Endothelial cell of umbilical vein (primary cell): Measurements from ENCODE around the gene TMEM209. TPM values are rescaled to one million over a fixed set of nuclear protein-coding genes. Genes with fewer than 3 reads are reported as not detected.

Experiments
- BruUV-seq: library from RNA; stranded (reverse); fragments of 400-500 nt; replicated peaks from 2 replicates; lab custom pipeline; 2021; lab: Mats Ljungman, UMichigan
- CTCF ChIA-PET: fragments of 300-600, 350-600 bp; sonication (Branson Sonifier 250); formaldehyde crosslinking; loops from one replicate; lab custom pipeline; 2021; ENCODE audit warnings: antibody characterized with exemption, inconsistent platforms; lab: Charles Lee
- POLR2A ChIA-PET: fragments of 300-600, 350-600 bp; sonication (Branson Sonifier 250); formaldehyde crosslinking; loops from one replicate; lab custom pipeline; 2021; ENCODE audit warnings: antibody characterized with exemption, inconsistent platforms; lab: Charles Lee
- DNase-seq: peaks from one replicate; pipeline ENCODE4 v3.0.0-alpha.2; 2011; ENCODE audit warnings: low read depth, low spot score
- FAIRE-seq: peaks from 2 replicates; lab custom pipeline; 2011; peaks lifted over from hg19 to GRCh38; lab: Jason Lieb, UNC
- H2AFZ ChIP-seq: 2 replicates; pipeline ENCODE4 v1.6.0; 2012; ENCODE audit warnings: low read depth, low read length, control low read depth, inconsistent platforms
- H3K27ac ChIP-seq: 2 replicates; pipeline ENCODE4 v1.5.1; 2011; ENCODE audit warnings: low read depth, mild to moderate bottlenecking, control low read depth, low read length, moderate library complexity; ENCODE audit not compliant: insufficient read depth
- H3K27me3 ChIP-seq, 2 experiments: 2 replicates each; pipeline versions ENCODE4 v1.6.0 to v1.6.1; 2011; ENCODE audit warnings: low read length in 2 of 2, mixed read lengths in 1 of 2; ENCODE audit not compliant: control insufficient read depth in 2 of 2, insufficient read depth in 2 of 2
- H3K36me3 ChIP-seq, 2 experiments: 2 replicates in 1 of 2; 3 replicates in 1 of 2; pipeline ENCODE4 v1.5.1; 2011; ENCODE audit warnings: low read length in 2 of 2, mild to moderate bottlenecking in 1 of 2, moderate library complexity in 1 of 2; ENCODE audit not compliant: control insufficient read depth in 2 of 2, insufficient read depth in 2 of 2; ENCODE audit errors: extremely low read depth in 1 of 2
- H3K4me1 ChIP-seq: 3 replicates; pipeline ENCODE4 v1.5.1; 2011; ENCODE audit warnings: mild to moderate bottlenecking, low read length; ENCODE audit not compliant: control insufficient read depth, insufficient read depth; ENCODE audit errors: extremely low read depth
- H3K4me2 ChIP-seq: 2 replicates; pipeline ENCODE4 v1.6.1; 2011; ENCODE audit warnings: low read length, control low read depth, mixed read lengths; ENCODE audit not compliant: insufficient read depth
- H3K4me3 ChIP-seq, 3 experiments: fragments of 200-600 bp in 1 of 3; sonication (generic), shearing (Covaris generic) in 1 of 3; replicated peaks in 1 of 3; 2 replicates each; pipeline ENCODE4 v1.5.1; 2011 to 2016; ENCODE audit warnings: control low read depth in 3 of 3, low read length in 3 of 3, mild to moderate bottlenecking in 2 of 3, inconsistent platforms in 1 of 3, low read depth in 1 of 3, moderate library complexity in 1 of 3; ENCODE audit not compliant: insufficient read depth in 1 of 3
- H3K79me2 ChIP-seq: 2 replicates; pipeline ENCODE4 v1.6.0; 2012; ENCODE audit warnings: low read length, inconsistent platforms; ENCODE audit not compliant: control insufficient read depth, insufficient read depth
- H3K9ac ChIP-seq: replicated peaks from 2 replicates; pipeline ENCODE3; 2011; ENCODE audit warnings: low read length, control low read depth; ENCODE audit not compliant: insufficient read depth; ENCODE audit errors: extremely low read depth
- H3K9me1 ChIP-seq: replicated peaks from 3 replicates; pipeline ENCODE4 v1.6.0; 2011; ENCODE audit warnings: mild to moderate bottlenecking, low read length; ENCODE audit not compliant: control insufficient read depth, insufficient read depth; ENCODE audit errors: extremely low read depth
- H3K9me3 ChIP-seq: replicated peaks from 2 replicates; pipeline ENCODE4 v1.5.1; 2012; ENCODE audit warnings: low read length, inconsistent platforms; ENCODE audit not compliant: control insufficient read depth, insufficient read depth
- H4K20me1 ChIP-seq: replicated peaks from 2 replicates; pipeline ENCODE3; 2011; ENCODE audit warnings: mild to moderate bottlenecking, low read length; ENCODE audit not compliant: control insufficient read depth, insufficient read depth; ENCODE audit errors: extremely low read depth
- CTCF ChIP-seq, 2 donors: IDR thresholded peaks; 1 replicate in 1 of 2; 2 replicates in 1 of 2; pipeline ENCODE4 v1.5.1; 2011; ENCODE audit warnings: low read length in 2 of 2, mild to moderate bottlenecking in 2 of 2, moderate library complexity in 2 of 2, control low read depth in 1 of 2, inconsistent platforms in 1 of 2, low read depth in 1 of 2; ENCODE audit not compliant: insufficient read depth in 1 of 2; ENCODE audit errors: extremely low read depth in 1 of 2
- EZH2 ChIP-seq: IDR thresholded peaks from 2 replicates; pipeline ENCODE4 v1.6.1; 2012; ENCODE audit warnings: borderline replicate concordance, low read depth, mild to moderate bottlenecking, moderate library complexity, low read length, inconsistent platforms; ENCODE audit not compliant: severe bottlenecking
- FOS ChIP-seq: IDR thresholded peaks from 2 replicates; pipeline ENCODE4 v1.6.1; 2011; ENCODE audit warnings: mild to moderate bottlenecking, low read length, moderate library complexity, borderline replicate concordance; ENCODE audit not compliant: insufficient read depth
- GATA2 ChIP-seq: IDR thresholded peaks from 2 replicates; pipeline ENCODE4 v1.7.0; 2011; ENCODE audit warnings: low read depth, mild to moderate bottlenecking, moderate library complexity, mixed read lengths, low read length; ENCODE audit not compliant: insufficient read length, insufficient read depth
- JUN ChIP-seq: IDR thresholded peaks from 2 replicates; pipeline ENCODE4 v1.6.1; 2011; ENCODE audit warnings: borderline replicate concordance, low read depth; ENCODE audit not compliant: insufficient read length, insufficient read depth
- MYC ChIP-seq: IDR thresholded peaks from one replicate; pipeline ENCODE4 v1.6.1; 2011; ENCODE audit warnings: mild to moderate bottlenecking, low read depth, low read length
- POLR2A ChIP-seq: IDR thresholded peaks from 2 replicates; pipeline ENCODE4 v1.6.1; 2012; ENCODE audit warnings: low read depth, mild to moderate bottlenecking, control low read depth, low read length
- POLR2AphosphoS5 ChIP-seq: IDR thresholded peaks from 2 replicates; pipeline ENCODE4 v1.6.1; 2012; ENCODE audit warnings: low read depth, mild to moderate bottlenecking, control low read depth, low read length, moderate library complexity; ENCODE audit not compliant: insufficient read depth
- dilution Hi-C: fragments of 300-500 bp; cut with MboI; formaldehyde crosslinking; loops from one replicate; pipeline ENCODE4 v1.15.0; 2019; ENCODE audit warnings: low sequenced_read_pairs; ENCODE audit not compliant: extremely low pct_ligation_motif_present
- intact Hi-C: fragments of 100-400 bp; cut with micrococcal nuclease; formaldehyde crosslinking; loops from one replicate; pipeline ENCODE4 v1.10.0; 2022
- polyA plus RNA-seq, 4 experiments: library from polyadenylated mRNA; depleted of rRNA in 3 of 4; stranded (reverse) in 3 of 4; unstranded in 1 of 4; fragments of >200 nt; gene quantifications; 2 replicates each; pipeline versions ENCODE4 v1.2.1 to v1.2.3, GENCODE V29; 2011 to 2012; ENCODE audit warnings: missing spikeins in 1 of 4
- total RNA-seq: library from RNA; stranded (reverse); gene quantifications from 2 replicates; pipeline ENCODE4 v1.2.3, GENCODE V29; 2021
- TF ChIP-seq, protein P1 (sequence below): IDR thresholded peaks from 2 replicates; pipeline ENCODE4 v1.6.1; 2011; ENCODE audit not compliant: insufficient read depth, insufficient read length

Gene TMEM209
- total and polyA plus RNA-seq, 2 donors (not counting 3 experiments of a cell fraction or from before 2014, with no cell fraction given): 13.0 to 16.6 TPM

DNA sequence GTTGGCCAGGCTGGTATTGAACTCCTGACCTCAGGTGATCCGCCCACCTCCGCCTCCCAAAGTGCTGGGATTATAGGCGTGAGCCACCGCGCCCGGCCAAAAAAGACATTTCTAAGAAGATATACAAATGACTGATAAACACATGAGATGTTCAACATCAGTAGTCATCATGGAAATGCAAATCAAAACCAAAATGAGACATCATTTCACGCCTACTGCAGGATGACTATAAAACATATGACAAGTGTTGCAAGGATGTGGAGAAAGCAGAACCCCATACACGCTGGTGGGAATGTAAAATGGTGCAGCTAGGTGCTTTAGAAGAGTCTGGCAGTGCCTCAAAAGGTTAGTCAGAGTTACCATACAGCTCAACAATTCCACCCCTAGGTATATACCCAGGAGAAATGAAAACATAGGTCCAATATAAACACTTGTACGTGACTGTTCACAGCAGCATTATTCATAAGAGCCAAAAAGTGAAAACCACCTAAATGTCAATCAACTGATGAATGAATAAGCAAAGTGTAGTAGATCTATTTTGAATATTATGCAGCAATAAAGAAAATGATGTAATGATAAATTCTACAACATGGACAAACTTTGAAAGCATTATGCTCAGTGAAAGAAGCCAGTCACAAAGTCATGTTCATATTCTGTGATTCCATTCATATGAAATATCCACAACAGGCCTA, 24.5 kb downstream of the TMEM209 start:
- no peak overlapping the region for H3K9ac ChIP-seq
- H3K27ac ChIP-seq: no peak overlapping the region
- peaks cover 2% of the 10 kb centered on the region for H3K4me1 ChIP-seq
- H3K27me3 ChIP-seq: no peaks in the 10 kb centered on the region
- H3K9me3 ChIP-seq: no peaks in the 10 kb centered on the region
- CTCF ChIA-PET: no interaction called here
- FAIRE-seq: no peak
- H3K9me1 ChIP-seq: no peaks in the 10 kb centered on the region
- no TSS peak for BruUV-seq
- TF ChIP-seq POLR2A (no peak), CTCF (IDR thresholded peaks at IDR 0.05; ENCODE audit: extremely low read depth in 1 of 2, insufficient read depth in 1 of 2, low read depth in 1 of 2, low read length in 2 of 2) (no peak), GATA2 (no peak), EZH2 (no peak), FOS (no peak), MYC (no peak), POLR2AphosphoS5 (no peak), JUN (no peak)
- TF ChIP-seq, protein P1, sequence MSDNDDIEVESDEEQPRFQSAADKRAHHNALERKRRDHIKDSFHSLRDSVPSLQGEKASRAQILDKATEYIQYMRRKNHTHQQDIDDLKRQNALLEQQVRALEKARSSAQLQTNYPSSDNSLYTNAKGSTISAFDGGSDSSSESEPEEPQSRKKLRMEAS: no peak
- intact Hi-C loops (no loop called here), dilution Hi-C loops (no loop called here)
- DNase-seq: no peak
- H3K4me2 ChIP-seq: no peak overlapping the region
- H3K79me2 ChIP-seq: no peaks in the 10 kb centered on the region
- H3K36me3 ChIP-seq: peaks cover 1 to 11% of the 10 kb centered on the region in 2 experiments
- POLR2A ChIA-PET: interaction anchor here (0.6 kb wide), 1 partner anchor 141 kb away, joined by 4 read pairs; no protein-coding TSS in a partner anchor
- no peak overlapping the region for H2AFZ ChIP-seq
- no peak overlapping the region for H3K4me3 ChIP-seq
- no peaks in the 10 kb centered on the region for H4K20me1 ChIP-seq
